Sigmoid colon (tissue), 4 donors: ENCODE data around the gene RPS6KB1.
"Not testable (repeated sequence)": the region's sequence is repeated elsewhere in the genome, so short reads cannot be mapped to it uniquely, and the experiment has no call there.

Experiments
- POLR2AphosphoS5 ChIP-seq, 4 donors: sonication (generic); formaldehyde crosslinking; IDR thresholded peaks; one replicate each; pipeline ENCODE4 v1.6.1; 2017; ENCODE audit warnings: antibody characterized with exemption in 4 of 4
- TF ChIP-seq, protein P1 (sequence below), 4 experiments: fragments of 450-650 bp in 3 of 4; fragments of 200-600 bp in 1 of 4; IDR thresholded peaks; one replicate each; pipeline ENCODE4 v1.5.1; 2016 to 2019; ENCODE audit warnings: antibody characterized with exemption in 4 of 4, mild to moderate bottlenecking in 3 of 4, moderate library complexity in 2 of 4

DNA sequence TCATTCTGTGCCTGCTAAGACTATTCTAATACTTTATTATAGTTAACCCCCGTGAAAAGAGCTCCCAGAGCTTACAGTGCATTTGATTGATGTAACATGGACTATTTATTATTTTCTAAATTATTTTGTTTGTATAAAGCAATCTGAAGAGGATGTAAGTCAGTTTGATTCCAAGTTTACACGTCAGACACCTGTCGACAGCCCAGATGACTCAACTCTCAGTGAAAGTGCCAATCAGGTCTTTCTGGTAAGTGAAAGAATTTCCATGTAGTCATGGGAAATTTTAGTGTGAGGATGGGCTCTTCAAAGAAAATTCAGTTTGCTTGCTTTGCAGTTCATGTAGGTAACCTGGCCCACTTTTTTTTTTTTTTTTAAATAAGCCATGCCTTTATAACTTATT, 47.8 kb downstream of the RPS6KB1 start:
- TF ChIP-seq, protein P1, sequence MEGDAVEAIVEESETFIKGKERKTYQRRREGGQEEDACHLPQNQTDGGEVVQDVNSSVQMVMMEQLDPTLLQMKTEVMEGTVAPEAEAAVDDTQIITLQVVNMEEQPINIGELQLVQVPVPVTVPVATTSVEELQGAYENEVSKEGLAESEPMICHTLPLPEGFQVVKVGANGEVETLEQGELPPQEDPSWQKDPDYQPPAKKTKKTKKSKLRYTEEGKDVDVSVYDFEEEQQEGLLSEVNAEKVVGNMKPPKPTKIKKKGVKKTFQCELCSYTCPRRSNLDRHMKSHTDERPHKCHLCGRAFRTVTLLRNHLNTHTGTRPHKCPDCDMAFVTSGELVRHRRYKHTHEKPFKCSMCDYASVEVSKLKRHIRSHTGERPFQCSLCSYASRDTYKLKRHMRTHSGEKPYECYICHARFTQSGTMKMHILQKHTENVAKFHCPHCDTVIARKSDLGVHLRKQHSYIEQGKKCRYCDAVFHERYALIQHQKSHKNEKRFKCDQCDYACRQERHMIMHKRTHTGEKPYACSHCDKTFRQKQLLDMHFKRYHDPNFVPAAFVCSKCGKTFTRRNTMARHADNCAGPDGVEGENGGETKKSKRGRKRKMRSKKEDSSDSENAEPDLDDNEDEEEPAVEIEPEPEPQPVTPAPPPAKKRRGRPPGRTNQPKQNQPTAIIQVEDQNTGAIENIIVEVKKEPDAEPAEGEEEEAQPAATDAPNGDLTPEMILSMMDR (IDR thresholded peaks at IDR 0.05), result not testable (repeated sequence)
- TF ChIP-seq POLR2AphosphoS5 (IDR thresholded peaks at IDR 0.05), result not testable (repeated sequence)
